HG02571 (cell line): ENCODE data around the gene RAP1GAP.
"Not testable (repeated sequence)": the region's sequence is repeated elsewhere in the genome, so short reads cannot be mapped to it uniquely, and the experiment has no call there.

Experiments used
- ATAC-seq: cut with Tn5 transposase; IDR thresholded peaks from one replicate; pipeline ENCODE4 v1.9.1; 2021; ENCODE audit warnings: mild to moderate bottlenecking, moderate library complexity; ENCODE audit not compliant: unreplicated experiment

Gene RAP1GAP

DNA sequence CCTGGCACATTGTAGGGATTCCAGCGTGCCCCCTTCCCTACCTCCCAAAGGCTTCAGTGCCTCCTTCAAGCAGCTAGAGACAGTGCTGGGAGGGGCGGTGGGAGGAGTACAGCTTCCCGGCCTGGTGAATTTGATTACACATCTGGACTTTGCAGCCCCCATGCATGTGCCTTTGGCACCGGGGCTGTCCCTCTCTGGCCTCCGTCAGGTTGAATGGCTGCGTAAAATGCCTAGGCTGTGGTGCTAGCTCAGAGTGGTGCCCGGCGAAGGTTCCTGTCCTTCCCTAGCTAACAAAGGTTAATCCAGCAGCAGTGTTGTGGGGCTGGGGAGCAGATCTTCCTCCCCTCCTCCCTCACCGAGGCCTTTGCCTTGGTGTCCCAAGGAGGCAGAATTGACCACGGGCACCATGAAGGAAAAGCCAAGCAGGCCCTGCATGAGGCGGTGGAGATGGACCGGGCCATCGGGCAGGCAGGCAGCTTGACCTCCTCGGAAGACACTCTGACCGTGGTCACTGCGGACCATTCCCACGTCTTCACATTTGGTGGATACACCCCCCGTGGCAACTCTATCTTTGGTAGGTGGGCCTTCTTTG is 93.7 kb downstream of the RAP1GAP start:
- no peak for ATAC-seq

DNA sequence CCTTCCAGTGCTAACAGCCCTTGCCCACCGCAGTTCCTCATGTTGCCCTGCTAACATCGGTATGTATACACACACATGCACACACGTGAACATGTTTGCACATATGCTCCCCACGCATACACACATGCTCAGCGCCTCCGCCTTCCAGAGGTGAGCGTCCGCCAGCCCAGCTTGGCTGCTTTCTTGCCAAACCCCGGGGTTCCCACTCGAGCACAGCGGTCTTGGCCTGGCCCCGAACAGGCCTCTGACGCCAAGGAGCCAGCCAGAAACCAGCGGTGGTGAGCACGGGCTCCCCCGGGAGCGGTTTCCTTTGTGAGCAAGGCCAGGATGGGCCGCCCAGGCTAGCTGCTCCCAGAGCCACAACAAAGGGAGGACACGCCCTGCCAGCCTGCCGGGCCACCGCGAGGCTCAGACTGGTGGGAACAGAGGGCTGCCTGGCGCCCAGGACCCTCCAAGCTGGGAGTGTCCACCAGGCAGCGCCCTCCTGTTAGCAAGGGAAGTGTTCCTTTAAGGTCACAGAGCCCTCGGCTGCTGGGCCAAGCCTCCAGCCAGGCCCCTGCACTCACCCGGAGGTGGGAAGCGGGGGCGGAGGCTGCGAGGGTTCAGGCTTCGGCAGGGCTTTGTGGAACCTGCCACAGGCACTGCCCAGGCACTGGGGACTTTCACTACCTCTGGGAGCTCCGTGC is 94.5 kb downstream of the RAP1GAP start:
- no peak for ATAC-seq

DNA sequence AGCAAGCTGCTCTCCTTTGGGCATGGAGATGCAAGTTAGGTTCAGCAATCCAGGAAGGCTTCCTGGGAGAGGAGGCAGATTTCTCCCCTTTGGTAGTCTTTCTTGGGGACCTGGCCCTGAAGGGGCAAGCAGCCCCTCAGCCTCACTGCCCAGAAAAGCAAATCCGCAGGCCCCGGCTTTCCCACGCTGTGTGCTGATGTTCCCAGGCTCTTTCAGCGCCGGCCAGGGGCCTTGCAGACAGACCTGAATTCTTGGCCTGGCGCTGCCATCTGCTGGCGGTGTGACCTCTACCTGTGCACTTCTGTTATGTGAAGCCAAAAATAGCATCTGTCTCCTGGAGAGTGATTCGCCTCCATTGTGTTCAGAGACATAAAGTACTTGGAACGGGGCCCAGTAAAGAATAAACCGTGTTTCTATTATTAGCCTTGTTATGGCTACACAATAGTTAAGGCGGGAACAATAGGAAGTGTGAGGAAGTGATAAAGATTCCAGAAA is 95.1 kb downstream of the RAP1GAP start:
- ATAC-seq: no peak

DNA sequence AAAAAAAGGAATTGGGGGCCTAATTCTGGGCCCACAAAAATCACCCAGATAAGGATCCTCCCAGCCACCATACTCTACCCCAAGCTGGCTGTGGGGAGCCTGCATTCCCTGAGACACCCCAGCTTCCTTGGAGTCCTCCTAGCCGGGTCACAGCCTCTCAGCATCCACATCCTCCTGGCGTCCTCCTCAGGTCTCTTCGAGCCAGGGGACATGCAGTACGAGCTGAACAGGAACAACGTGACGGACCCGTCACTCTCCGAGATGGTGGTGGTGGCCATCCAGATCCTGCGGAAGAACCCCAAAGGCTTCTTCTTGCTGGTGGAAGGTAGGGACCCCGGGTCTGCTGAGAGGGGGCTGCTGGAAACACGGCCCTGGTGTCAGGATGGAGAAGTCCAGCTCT is 95.7 kb downstream of the RAP1GAP start:
- ATAC-seq: no peak

DNA sequence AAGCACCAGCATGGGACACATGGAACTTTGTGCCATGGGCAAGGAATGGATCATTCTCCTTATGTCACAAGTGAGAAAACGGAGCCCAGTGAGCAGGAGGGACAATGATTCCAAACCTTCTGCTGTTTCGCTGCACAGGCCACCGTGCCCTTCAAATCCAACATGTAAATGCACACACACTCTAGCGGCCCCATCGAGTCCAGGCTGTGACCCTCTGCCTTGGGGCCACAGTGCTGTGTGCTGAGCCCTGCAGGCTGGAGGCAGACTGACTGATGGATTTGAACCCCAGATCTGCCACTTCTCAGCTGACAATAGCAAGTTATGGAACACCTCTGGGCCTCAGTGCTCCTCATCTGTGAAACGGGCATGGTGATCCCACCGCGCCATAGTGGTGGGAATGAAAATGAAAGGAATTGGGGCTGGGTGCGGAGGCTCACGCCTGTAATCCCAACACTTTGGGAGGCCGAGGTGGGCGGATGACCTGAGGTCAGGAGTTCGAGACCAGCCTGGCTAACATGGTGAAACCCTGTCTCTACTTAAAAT is 96.4 kb downstream of the RAP1GAP start:
- ATAC-seq: no peak

DNA sequence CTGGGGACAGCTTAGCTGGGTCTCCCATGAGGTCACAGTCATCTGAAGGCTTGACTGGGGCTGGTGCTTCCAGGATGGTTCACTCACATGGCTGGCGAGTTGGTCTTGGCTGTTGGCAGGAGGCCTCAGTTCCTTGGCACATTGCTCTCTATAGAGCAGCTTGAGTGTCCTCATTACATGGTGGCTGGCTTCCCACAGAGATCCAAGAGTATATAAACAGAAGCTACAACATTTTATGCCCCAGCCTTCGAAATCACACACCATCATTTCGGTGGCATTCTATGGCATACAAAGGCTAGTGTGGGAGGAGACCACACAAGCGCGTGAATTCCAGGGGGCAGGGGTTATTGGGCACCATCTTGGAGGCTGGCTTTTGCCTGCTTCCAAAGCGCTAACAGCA is 96.9 kb downstream of the RAP1GAP start:
- ATAC-seq: no peak

DNA sequence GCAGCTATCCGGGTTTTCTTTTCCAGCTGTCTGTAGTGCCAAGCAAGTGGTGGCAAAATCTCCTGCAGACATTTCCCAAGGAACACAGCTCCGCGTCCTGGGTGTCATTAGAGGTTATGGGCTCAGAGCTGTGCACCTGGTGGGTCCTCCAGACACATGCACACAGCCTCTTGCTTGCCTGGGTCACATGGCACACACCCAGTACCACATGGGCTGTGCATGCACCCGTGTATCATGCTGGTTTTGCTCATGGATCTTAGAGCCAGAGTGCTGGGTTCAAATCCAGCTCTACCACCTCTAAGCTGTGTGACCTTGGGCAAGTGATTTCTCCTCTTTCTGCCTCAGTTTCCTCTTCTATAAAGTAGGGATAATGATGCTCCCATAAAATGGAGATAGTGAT is 98.3 kb downstream of the RAP1GAP start:
- ATAC-seq: no peak

DNA sequence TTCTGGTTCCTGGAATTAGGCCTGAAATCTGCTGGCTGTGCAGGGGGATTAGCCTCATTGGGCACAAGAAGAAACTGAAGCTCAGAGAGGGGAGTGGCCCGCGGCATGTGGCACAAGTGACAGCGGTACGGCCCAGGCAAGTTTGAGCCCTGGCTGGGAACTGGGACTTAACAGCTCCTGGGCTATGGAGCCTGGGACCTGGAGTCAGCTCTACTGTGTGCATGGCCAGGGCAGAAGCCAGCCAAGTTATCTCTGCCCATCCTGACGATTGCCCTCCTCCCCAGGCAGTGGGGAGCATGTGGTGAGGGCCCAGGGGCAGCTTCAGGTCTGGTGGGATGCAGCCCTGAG is 98.7 kb downstream of the RAP1GAP start:
- ATAC-seq: no peak

DNA sequence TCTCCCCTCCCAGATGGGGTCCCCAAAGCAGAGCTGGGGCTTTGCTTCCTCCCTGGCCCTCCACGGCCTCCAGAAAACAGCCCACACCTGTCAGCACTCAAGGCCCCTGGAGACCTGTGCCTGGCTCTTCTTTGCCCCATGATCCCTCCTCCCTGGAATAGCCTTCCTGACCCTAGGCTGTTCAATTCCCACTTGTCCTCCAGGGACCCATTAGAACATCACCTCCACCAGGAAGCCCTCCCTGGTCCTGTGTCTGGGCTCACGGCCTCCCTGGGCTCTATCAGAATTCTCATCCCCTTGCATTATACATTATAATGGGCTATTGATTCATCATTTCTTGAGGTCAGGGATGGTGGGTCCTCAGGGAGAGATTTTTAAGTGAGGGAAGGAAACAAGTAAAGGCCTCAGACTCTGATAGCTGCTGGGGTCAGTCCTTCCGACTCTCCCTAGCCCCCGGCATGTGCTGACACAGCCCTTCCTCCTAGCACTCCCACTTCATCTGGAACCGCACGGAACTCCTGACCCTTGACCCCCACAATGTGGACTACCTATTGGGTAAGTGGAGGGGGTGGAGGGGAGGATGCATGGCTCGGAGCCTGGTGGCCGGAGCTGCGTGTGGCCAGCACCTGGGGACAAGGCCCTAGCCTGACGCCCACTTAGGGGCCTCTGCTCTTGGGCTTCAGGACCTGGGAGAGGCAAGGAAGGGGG is 99.2 kb downstream of the RAP1GAP start:
- ATAC-seq: no peak

DNA sequence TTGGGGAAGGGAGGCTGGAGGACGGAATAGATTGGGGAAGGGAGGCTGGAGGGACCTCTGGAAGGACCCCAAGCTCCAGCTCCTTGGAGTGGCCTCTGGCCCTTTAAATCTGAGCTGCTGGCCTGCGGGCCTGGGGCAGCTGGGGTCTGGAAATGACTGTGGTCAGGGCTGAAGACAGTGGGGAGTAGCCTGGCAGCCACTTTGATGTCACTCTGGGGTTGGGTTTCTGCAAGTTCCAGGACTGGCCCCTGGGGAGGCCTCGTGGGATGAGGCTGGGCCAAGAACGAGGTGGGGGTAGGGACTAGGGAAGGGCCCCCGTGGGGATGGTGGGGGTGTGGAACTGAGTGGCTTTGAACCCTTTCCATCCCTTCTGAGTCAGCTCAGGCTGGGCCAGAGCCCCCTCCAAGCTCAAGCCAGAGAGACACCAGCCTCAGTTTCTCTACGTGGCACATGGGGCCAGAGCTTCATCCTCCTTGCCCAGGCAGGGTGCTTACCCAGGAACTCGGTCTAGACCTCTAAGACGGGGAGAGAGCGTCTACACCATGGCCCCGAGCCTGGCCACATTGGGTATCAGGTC is 100.3 kb downstream of the RAP1GAP start:
- ATAC-seq: no peak

DNA sequence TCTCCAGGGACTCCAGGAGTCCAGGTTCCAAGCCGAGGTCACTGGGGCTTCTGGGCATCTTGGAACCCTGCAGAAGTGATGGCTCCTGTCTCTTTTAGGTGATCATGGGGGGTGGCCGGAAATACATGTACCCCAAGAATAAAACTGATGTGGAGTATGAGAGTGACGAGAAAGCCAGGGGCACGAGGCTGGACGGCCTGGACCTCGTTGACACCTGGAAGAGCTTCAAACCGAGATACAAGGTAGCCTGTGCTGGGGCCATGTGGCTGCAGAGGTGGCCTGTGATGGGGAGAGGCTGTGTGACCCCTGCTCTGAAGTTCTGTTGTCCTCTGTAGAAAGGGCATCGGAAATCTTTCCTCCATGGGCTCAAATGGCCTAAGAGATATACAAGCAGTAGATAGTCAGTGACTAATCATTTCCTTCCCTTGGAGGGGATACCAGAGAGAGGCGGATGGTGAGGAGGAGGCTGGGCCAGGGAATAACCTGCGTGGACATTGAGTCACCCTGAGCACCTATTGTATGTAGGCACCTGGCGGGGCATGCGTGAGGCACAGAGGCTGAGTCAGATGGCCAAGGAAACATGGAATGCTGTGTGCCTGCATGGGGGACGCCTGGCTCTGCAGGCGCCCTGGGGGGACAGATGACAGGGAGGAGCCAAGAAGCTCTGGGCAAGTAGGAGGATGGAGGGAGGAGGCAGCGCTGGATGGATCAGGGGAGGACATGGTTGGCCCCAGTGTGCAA is 101.0 kb downstream of the RAP1GAP start:
- ATAC-seq: no peak

DNA sequence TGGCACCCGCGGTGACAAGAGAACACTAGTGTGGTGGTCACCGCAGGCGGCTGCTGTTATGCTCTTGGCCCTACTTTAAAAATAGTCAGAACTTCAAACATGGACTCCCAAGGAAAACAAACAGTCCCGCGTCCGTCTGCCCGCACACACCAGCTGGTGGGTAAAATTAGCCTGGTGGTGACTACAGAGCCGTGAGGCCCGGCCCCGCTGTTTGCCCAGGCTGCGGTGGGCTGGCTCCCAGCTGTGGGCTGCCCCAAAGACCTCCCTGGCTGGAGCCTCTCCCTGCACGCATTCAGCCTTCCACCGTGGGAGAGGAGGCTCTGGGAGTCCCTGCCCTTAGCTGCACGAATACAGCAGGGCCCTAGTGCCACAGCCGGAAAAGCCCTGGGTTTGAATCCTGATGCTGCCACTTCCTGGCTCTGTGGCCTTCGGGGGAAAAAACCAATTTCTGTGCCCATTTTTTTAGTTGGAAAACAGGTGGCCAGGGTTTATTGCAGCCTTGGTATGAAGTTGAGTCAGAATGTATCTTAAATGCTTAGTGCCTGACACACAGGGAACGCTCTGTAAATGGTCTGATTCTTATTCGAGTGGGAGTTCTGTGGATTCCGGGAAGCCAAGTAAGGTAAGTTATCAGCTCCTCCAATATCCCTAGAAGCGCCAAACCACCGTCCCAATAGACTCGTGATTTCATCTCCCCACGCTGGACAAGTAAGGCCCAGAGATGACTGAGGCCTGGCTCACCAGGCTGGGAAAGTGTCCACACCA is 101.7 kb downstream of the RAP1GAP start:
- no peak for ATAC-seq

DNA sequence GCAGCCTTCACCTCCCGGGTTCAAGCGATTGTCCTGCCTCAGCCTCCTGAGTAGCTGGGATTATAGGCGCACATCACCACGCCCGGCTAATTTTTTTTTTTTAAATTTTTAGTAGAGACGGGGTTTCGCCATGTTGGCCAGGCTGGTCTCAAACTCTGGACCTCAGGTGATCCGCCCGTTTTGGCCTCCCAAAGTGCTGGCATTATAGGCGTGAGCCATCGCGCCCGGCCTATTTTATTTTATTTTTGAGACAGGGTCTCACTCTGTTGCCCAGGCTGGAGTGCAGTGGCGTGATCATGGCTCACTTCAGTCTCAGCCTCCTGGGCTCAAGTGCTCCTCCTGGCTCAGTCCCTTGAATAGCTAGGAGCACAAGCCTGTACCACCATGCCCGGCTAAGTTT is 102.8 kb downstream of the RAP1GAP start:
- not testable (repeated sequence) for ATAC-seq

DNA sequence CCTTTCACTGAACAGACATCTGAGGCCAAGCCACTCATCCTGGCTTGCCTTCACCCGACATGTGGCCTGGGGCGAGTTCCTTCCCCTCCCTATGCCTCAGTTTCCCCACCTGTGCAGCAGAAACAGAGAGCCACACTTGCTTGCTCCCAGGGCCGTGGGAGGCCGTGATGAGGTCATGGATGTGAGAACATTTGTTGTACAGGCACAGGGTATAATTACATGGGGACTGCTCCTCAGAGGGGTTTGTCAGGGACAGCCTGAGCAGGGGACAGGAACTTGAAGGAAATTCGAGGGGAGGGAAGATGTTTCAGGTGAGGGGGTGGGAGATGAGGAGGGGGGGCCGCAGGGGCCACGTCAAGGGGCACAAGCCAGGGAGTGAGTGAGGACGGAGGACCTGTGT is 103.9 kb downstream of the RAP1GAP start:
- no peak for ATAC-seq

DNA sequence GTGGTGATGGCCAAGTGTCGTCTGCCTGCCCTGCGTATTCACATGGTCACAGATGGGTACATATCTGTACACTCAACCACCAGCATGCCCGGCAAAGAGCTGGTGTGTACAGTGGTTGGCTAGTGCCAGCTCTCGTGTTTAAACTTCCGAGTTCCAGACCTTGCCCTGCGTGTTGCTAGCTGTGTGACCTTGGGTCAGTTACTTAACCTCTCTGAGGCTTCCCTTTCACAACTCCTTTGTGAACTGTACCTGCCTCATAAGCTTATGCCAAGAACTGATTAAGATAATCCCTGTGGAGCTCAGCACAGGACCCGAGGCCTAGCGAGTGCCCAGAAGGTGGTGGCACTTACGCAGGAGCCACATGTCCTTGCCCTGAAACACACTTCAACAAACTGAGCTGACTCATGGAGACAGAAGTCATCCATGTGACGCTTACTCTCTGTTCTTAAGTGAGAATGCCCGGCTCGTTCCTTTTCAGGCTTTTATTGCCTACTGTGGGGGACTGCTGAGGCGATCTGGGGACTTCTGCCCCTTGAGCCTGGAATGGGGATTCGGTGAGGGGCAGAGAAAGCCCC is 104.5 kb downstream of the RAP1GAP start:
- ATAC-seq: no peak

DNA sequence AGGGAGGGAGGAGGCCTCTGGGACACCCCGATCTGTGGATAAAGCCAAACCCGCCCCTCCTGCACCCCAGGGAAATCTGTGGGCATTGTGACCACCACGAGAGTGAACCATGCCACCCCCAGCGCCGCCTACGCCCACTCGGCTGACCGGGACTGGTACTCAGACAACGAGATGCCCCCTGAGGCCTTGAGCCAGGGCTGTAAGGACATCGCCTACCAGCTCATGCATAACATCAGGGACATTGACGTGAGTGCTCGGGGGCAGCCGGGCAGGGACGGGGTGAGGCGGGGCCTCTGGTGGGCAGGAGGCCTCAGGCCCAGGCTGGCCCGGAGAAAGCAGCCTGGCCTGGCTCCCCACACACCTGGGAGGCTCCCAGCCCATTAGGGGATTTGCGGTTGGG is 105.2 kb downstream of the RAP1GAP start:
- no peak for ATAC-seq

DNA sequence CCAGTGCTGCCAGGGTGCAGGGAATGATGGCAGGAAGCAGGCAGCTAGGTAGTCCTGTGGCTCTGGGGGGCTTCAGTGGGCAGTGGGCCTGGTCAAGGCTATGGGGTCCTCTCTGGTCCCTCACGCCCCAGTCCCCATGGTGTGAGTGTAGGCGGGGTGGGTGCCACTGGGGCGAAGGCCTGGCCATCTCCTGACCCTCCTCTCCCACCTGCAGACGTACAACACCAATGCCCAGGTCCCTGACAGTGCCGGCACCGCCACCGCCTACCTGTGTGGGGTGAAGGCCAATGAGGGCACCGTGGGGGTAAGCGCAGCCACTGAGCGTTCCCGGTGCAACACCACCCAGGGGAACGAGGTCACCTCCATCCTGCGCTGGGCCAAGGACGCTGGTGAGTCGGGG is 106.3 kb downstream of the RAP1GAP start:
- no peak for ATAC-seq

DNA sequence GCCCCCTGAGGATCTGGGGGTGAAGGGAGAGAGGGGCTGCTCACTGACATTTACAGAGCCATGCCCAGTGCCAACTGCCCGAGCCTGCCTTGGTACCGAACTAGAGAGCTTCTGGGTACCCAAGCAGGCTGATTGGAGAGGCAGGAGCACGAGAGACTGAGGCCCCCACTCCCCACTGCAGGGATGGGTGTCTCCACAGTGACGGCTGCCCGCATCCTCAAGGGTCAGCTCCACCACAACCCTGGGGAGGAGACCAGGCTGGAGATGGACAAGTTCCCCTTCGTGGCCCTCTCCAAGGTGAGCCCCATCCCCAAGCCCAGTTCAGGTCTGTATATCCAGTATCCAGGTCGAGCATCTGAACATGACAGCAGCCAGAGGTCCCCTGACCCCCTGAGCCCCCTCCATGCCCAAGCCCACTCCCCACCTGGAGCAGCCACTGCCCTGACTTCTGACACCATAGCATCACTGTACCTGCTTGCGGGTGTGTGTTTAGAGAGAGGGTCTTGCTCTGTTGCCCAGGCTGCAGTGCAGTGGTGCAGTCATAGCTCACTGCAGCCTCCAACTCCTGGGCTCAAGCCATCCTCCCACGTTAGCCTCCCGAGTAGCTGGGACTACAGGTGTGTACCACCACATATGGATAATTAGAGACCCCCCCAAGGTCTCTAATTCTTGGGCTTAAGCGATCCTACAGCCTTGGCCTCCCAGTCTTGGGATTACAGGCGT is 108.1 kb downstream of the RAP1GAP start:
- ATAC-seq: no peak
